ENCODE results near the gene SFXN3. TPM values are rescaled to one million over a fixed set of nuclear protein-coding genes. Genes with fewer than 3 reads are reported as not detected.

Gene SFXN3
- total and polyA plus RNA-seq, 2 of the 13 experiments (the other 11 are each of a cell fraction or from before 2014, with no cell fraction given), result 16.8 to 71.5 TPM

DNA sequence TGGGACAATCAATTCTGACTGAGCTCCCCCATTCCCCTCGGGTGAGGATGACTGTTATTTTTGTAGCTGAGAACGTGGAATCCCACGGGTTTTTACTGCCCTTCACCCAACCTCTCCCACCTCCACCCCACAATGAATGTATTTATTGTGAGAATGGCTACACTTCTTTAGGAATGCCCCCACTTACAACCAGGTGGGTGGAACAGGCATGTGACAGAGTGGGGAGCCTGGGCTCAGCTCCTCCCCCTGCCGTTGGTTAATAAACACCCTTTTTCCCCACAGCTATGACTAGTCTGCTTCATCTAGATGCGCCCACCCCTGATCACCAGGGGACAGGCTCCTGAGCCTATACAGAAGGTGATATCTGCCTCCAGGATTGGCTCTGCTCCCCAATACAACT, 45.7 kb upstream of the SFXN3 start (continued):
- TF ChIP-seq, protein P1, sequence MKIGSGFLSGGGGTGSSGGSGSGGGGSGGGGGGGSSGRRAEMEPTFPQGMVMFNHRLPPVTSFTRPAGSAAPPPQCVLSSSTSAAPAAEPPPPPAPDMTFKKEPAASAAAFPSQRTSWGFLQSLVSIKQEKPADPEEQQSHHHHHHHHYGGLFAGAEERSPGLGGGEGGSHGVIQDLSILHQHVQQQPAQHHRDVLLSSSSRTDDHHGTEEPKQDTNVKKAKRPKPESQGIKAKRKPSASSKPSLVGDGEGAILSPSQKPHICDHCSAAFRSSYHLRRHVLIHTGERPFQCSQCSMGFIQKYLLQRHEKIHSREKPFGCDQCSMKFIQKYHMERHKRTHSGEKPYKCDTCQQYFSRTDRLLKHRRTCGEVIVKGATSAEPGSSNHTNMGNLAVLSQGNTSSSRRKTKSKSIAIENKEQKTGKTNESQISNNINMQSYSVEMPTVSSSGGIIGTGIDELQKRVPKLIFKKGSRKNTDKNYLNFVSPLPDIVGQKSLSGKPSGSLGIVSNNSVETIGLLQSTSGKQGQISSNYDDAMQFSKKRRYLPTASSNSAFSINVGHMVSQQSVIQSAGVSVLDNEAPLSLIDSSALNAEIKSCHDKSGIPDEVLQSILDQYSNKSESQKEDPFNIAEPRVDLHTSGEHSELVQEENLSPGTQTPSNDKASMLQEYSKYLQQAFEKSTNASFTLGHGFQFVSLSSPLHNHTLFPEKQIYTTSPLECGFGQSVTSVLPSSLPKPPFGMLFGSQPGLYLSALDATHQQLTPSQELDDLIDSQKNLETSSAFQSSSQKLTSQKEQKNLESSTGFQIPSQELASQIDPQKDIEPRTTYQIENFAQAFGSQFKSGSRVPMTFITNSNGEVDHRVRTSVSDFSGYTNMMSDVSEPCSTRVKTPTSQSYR (CRISPR knock-in tag; IDR thresholded peaks at IDR 0.05; ENCODE audit: borderline replicate concordance), result no peak
- TF ChIP-seq ZNF331 (CRISPR knock-in tag; IDR thresholded peaks at IDR 0.05) (peak; percentile 30; the same call in 1 of the 2 replicates), FOSL2 (CRISPR knock-in tag; IDR thresholded peaks at IDR 0.05) (0 out of 2 replicates have a peak, but pooled peaks have one; percentile 8), FOXA3 (CRISPR knock-in tag; IDR thresholded peaks at IDR 0.05) (0 out of 2 replicates have a peak, but pooled peaks have one; percentile 26), DR1 (CRISPR knock-in tag; IDR thresholded peaks at IDR 0.05) (no peak), NRL (CRISPR knock-in tag; IDR thresholded peaks at IDR 0.05; ENCODE audit: borderline replicate concordance) (no peak), TSC22D2 (CRISPR knock-in tag; IDR thresholded peaks at IDR 0.05; ENCODE audit: borderline replicate concordance) (no peak), PHF5A (CRISPR knock-in tag; IDR thresholded peaks at IDR 0.05; ENCODE audit: low read depth, unreplicated experiment) (peak; percentile 55)
- TF ChIP-seq, protein P2, sequence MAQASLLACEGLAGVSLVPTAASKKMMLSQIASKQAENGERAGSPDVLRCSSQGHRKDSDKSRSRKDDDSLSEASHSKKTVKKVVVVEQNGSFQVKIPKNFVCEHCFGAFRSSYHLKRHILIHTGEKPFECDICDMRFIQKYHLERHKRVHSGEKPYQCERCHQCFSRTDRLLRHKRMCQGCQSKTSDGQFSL (CRISPR knock-in tag; IDR thresholded peaks at IDR 0.05), result 0 out of 2 replicates have a peak, but pooled peaks have one; percentile 47
- TF ChIP-seq, protein P3, sequence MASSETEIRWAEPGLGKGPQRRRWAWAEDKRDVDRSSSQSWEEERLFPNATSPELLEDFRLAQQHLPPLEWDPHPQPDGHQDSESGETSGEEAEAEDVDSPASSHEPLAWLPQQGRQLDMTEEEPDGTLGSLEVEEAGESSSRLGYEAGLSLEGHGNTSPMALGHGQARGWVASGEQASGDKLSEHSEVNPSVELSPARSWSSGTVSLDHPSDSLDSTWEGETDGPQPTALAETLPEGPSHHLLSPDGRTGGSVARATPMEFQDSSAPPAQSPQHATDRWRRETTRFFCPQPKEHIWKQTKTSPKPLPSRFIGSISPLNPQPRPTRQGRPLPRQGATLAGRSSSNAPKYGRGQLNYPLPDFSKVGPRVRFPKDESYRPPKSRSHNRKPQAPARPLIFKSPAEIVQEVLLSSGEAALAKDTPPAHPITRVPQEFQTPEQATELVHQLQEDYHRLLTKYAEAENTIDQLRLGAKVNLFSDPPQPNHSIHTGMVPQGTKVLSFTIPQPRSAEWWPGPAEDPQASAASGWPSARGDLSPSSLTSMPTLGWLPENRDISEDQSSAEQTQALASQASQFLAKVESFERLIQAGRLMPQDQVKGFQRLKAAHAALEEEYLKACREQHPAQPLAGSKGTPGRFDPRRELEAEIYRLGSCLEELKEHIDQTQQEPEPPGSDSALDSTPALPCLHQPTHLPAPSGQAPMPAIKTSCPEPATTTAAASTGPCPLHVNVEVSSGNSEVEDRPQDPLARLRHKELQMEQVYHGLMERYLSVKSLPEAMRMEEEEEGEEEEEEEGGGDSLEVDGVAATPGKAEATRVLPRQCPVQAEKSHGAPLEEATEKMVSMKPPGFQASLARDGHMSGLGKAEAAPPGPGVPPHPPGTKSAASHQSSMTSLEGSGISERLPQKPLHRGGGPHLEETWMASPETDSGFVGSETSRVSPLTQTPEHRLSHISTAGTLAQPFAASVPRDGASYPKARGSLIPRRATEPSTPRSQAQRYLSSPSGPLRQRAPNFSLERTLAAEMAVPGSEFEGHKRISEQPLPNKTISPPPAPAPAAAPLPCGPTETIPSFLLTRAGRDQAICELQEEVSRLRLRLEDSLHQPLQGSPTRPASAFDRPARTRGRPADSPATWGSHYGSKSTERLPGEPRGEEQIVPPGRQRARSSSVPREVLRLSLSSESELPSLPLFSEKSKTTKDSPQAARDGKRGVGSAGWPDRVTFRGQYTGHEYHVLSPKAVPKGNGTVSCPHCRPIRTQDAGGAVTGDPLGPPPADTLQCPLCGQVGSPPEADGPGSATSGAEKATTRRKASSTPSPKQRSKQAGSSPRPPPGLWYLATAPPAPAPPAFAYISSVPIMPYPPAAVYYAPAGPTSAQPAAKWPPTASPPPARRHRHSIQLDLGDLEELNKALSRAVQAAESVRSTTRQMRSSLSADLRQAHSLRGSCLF (CRISPR knock-in tag; IDR thresholded peaks at IDR 0.05; ENCODE audit: borderline replicate concordance), result 0 out of 2 replicates have a peak, but pooled peaks have one; percentile 45
- TF ChIP-seq, protein P4, sequence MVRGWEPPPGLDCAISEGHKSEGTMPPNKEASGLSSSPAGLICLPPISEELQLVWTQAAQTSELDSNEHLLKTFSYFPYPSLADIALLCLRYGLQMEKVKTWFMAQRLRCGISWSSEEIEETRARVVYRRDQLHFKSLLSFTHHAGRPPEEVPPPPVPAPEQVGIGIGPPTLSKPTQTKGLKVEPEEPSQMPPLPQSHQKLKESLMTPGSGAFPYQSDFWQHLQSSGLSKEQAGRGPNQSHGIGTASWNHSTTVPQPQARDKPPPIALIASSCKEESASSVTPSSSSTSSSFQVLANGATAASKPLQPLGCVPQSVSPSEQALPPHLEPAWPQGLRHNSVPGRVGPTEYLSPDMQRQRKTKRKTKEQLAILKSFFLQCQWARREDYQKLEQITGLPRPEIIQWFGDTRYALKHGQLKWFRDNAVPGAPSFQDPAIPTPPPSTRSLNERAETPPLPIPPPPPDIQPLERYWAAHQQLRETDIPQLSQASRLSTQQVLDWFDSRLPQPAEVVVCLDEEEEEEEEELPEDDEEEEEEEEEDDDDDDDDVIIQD (CRISPR knock-in tag; IDR thresholded peaks at IDR 0.05; ENCODE audit: low read depth), result 0 out of 2 replicates have a peak, but pooled peaks have one; percentile 27
